ENCODE results near the gene KRTAP10-9. TPM values are rescaled to one million over a fixed set of nuclear protein-coding genes. Genes with fewer than 3 reads are reported as not detected.

Gene KRTAP10-9
- total RNA-seq, 1 donor from 2014 or later: not detected

GRCh38 chr21:44612669-44613229 lies 14.1 kb upstream of the KRTAP10-9 start:
- Histone ChIP-seq H3K9me3 (peaks cover 5% of the 10 kb centered on the region), H3K27me3 (no peaks in the 10 kb centered on the region), H3K4me3 (no peak overlapping the region), H3K4me1 (no peaks in the 10 kb centered on the region), H3K36me3 (no peaks in the 10 kb centered on the region), H3K27ac (no peak overlapping the region)
- intact Hi-C loops (cut with DNase I): no loop called here
- DNase-seq (ENCODE audit: extremely low spot score in 2 of 2): peak in 1 of 2 donors; percentile 94
- TF ChIP-seq CTCF (IDR thresholded peaks at IDR 0.05): no peak
- no peak for TF ChIP-seq POLR2A (IDR thresholded peaks at IDR 0.05)
- TF ChIP-seq POLR2AphosphoS5 (IDR thresholded peaks at IDR 0.05; ENCODE audit: insufficient read depth in 1 of 2, low read depth in 1 of 2): no peak

- intact Hi-C loops (cut with DNase I): no loop called here
- TF ChIP-seq POLR2AphosphoS5 (IDR thresholded peaks at IDR 0.05; ENCODE audit: insufficient read depth in 1 of 2, low read depth in 1 of 2) (no peak), CTCF (IDR thresholded peaks at IDR 0.05) (no peak), POLR2A (IDR thresholded peaks at IDR 0.05) (no peak)
- H3K9me3 ChIP-seq: peaks cover 5% of the 10 kb centered on the region
- H3K27me3 ChIP-seq: no peaks in the 10 kb centered on the region
- H3K4me3 ChIP-seq: no peak overlapping the region
- no peaks in the 10 kb centered on the region for H3K36me3 ChIP-seq
- no peaks in the 10 kb centered on the region for H3K4me1 ChIP-seq
- H3K27ac ChIP-seq: no peak overlapping the region
- peak in 1 of 2 donors; percentile 74 for DNase-seq (ENCODE audit: extremely low spot score in 2 of 2)
Observed at GRCh38 chr21:44613386-44614155, 13.3 kb upstream of the KRTAP10-9 start.

- intact Hi-C loops (cut with DNase I): no loop called here
- no peak overlapping the region for H3K4me3 ChIP-seq
- no peaks in the 10 kb centered on the region for H3K27me3 ChIP-seq
- no peak for TF ChIP-seq POLR2A (IDR thresholded peaks at IDR 0.05)
- TF ChIP-seq CTCF (IDR thresholded peaks at IDR 0.05): no peak
- TF ChIP-seq POLR2AphosphoS5 (IDR thresholded peaks at IDR 0.05; ENCODE audit: insufficient read depth in 1 of 2, low read depth in 1 of 2): no peak
- H3K4me1 ChIP-seq: no peaks in the 10 kb centered on the region
- peaks cover 5% of the 10 kb centered on the region for H3K9me3 ChIP-seq
- peak; percentile 40 to 81 for DNase-seq (ENCODE audit: extremely low spot score in 2 of 2)
- no peaks in the 10 kb centered on the region for H3K36me3 ChIP-seq
- H3K27ac ChIP-seq: no peak overlapping the region
Observed at GRCh38 chr21:44614161-44614631, 12.7 kb upstream of the KRTAP10-9 start.

GRCh38 chr21:44614961-44615391 lies 11.9 kb upstream of the KRTAP10-9 start:
- Histone ChIP-seq H3K9me3 (peaks cover 5% of the 10 kb centered on the region), H3K27me3 (no peaks in the 10 kb centered on the region), H3K27ac (no peak overlapping the region), H3K4me3 (no peak overlapping the region), H3K4me1 (no peaks in the 10 kb centered on the region), H3K36me3 (no peaks in the 10 kb centered on the region)
- TF ChIP-seq POLR2AphosphoS5 (IDR thresholded peaks at IDR 0.05; ENCODE audit: insufficient read depth in 1 of 2, low read depth in 1 of 2): no peak
- no peak for TF ChIP-seq CTCF (IDR thresholded peaks at IDR 0.05)
- TF ChIP-seq POLR2A (IDR thresholded peaks at IDR 0.05): no peak
- intact Hi-C loops (cut with DNase I): no loop called here
- peak in 1 of 2 donors; percentile 34 for DNase-seq (ENCODE audit: extremely low spot score in 2 of 2)

- H3K27me3 ChIP-seq: no peaks in the 10 kb centered on the region
Observed at GRCh38 chr21:44615466-44615865, 11.4 kb upstream of the KRTAP10-9 start.

More at GRCh38 chr21:44615466-44615865, 11.4 kb upstream of the KRTAP10-9 start:
- Histone ChIP-seq H3K4me3 (no peak overlapping the region), H3K36me3 (no peaks in the 10 kb centered on the region), H3K27ac (no peak overlapping the region), H3K4me1 (no peaks in the 10 kb centered on the region), H3K9me3 (peaks cover 5% of the 10 kb centered on the region)
- no peak for DNase-seq (ENCODE audit: extremely low spot score in 2 of 2)
- TF ChIP-seq POLR2AphosphoS5 (IDR thresholded peaks at IDR 0.05; ENCODE audit: insufficient read depth in 1 of 2, low read depth in 1 of 2) (no peak), CTCF (IDR thresholded peaks at IDR 0.05) (no peak), POLR2A (IDR thresholded peaks at IDR 0.05) (no peak)
- intact Hi-C loops (cut with DNase I): no loop called here

All from vagina (tissue), 2 donors.